ENCODE measurements around the gene IL18BP.

The IL18BP gene

GRCh38 chr11:72004515-72005346, 6.0 kb downstream of the IL18BP start (continued):
- TF ChIP-seq PATZ1 (CRISPR knock-in tag; IDR thresholded peaks at IDR 0.05; ENCODE audit: borderline replicate concordance) (no peak), TOX (CRISPR knock-in tag; IDR thresholded peaks at IDR 0.05; ENCODE audit: borderline replicate concordance) (no peak), CREB5 (CRISPR knock-in tag; IDR thresholded peaks at IDR 0.05; ENCODE audit: low read depth) (no peak), ZNF565 (CRISPR knock-in tag; conservative IDR thresholded peaks at IDR 0.05; ENCODE audit: low read depth) (no peak), ZFP3 (CRISPR knock-in tag; IDR thresholded peaks at IDR 0.05) (no peak), CSDC2 (CRISPR knock-in tag; IDR thresholded peaks at IDR 0.05) (no peak), SNAI2 (CRISPR knock-in tag; IDR thresholded peaks at IDR 0.05) (no peak)

GRCh38 chr11:72005347-72006260, 6.9 kb downstream of the IL18BP start:
- ATAC-seq, result no peak
- TF ChIP-seq PPARA (CRISPR knock-in tag; IDR thresholded peaks at IDR 0.05; ENCODE audit: borderline replicate concordance) (no peak), ZNF70 (CRISPR knock-in tag; IDR thresholded peaks at IDR 0.05) (no peak), ZNF565 (CRISPR knock-in tag; conservative IDR thresholded peaks at IDR 0.05; ENCODE audit: low read depth) (no peak), CSRNP3 (CRISPR knock-in tag; IDR thresholded peaks at IDR 0.05) (no peak), RARB (CRISPR knock-in tag; IDR thresholded peaks at IDR 0.05) (no peak), GLIS3 (CRISPR knock-in tag; IDR thresholded peaks at IDR 0.05) (no peak), CREB5 (CRISPR knock-in tag; IDR thresholded peaks at IDR 0.05; ENCODE audit: low read depth) (no peak), TSHZ2 (CRISPR knock-in tag; IDR thresholded peaks at IDR 0.05) (no peak), ISL1 (CRISPR knock-in tag; IDR thresholded peaks at IDR 0.05) (no peak), CSDC2 (CRISPR knock-in tag; IDR thresholded peaks at IDR 0.05) (no peak), ARNTL (CRISPR knock-in tag; IDR thresholded peaks at IDR 0.05; ENCODE audit: borderline replicate concordance, low read depth) (no peak), POU6F1 (CRISPR knock-in tag; IDR thresholded peaks at IDR 0.05; ENCODE audit: borderline replicate concordance, low read depth) (no peak), OSR1 (CRISPR knock-in tag; IDR thresholded peaks at IDR 0.05) (no peak), TCF4 (CRISPR knock-in tag; IDR thresholded peaks at IDR 0.05; ENCODE audit: borderline replicate concordance) (no peak), TOX (CRISPR knock-in tag; IDR thresholded peaks at IDR 0.05; ENCODE audit: borderline replicate concordance) (no peak), BACH2 (CRISPR knock-in tag; IDR thresholded peaks at IDR 0.05; ENCODE audit: borderline replicate concordance) (no peak), ZNF8 (CRISPR knock-in tag; IDR thresholded peaks at IDR 0.05) (no peak)
